LNCAP (cell line): ENCODE measurements around the gene ST3GAL6.

ENCODE experiments used
- TF ChIP-seq, protein P1 (sequence below): fragments of 450-650 bp; IDR thresholded peaks from 2 replicates; pipeline ENCODE4 v1.5.1; 2017; ENCODE audit warnings: mild to moderate bottlenecking

The ST3GAL6 gene

DNA sequence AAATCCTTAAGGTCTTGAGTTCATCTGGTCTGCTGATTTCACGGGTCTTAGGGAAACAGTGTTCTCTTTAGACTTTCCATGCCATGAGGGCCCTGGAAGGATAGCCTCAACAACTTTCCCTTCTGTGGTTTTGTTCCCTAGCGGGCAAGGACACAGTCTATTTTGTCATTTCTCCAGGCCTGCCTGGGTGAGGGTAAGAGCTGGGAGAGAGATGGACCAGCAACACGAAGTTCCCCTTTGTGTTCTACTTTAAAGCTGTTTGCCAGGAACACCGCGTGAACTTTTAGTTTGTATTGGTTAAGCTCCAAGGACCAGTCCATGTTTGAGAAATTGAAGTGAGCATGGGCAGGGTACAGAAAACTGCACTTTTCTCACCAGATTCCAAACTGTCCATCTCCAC, 20.9 kb downstream of the ST3GAL6 start:
- TF ChIP-seq, protein P1, sequence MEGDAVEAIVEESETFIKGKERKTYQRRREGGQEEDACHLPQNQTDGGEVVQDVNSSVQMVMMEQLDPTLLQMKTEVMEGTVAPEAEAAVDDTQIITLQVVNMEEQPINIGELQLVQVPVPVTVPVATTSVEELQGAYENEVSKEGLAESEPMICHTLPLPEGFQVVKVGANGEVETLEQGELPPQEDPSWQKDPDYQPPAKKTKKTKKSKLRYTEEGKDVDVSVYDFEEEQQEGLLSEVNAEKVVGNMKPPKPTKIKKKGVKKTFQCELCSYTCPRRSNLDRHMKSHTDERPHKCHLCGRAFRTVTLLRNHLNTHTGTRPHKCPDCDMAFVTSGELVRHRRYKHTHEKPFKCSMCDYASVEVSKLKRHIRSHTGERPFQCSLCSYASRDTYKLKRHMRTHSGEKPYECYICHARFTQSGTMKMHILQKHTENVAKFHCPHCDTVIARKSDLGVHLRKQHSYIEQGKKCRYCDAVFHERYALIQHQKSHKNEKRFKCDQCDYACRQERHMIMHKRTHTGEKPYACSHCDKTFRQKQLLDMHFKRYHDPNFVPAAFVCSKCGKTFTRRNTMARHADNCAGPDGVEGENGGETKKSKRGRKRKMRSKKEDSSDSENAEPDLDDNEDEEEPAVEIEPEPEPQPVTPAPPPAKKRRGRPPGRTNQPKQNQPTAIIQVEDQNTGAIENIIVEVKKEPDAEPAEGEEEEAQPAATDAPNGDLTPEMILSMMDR, result no peak

GRCh38 chr3:98784666-98785600, 21.8 kb downstream of the ST3GAL6 start:
- TF ChIP-seq, protein P1, result no peak

DNA sequence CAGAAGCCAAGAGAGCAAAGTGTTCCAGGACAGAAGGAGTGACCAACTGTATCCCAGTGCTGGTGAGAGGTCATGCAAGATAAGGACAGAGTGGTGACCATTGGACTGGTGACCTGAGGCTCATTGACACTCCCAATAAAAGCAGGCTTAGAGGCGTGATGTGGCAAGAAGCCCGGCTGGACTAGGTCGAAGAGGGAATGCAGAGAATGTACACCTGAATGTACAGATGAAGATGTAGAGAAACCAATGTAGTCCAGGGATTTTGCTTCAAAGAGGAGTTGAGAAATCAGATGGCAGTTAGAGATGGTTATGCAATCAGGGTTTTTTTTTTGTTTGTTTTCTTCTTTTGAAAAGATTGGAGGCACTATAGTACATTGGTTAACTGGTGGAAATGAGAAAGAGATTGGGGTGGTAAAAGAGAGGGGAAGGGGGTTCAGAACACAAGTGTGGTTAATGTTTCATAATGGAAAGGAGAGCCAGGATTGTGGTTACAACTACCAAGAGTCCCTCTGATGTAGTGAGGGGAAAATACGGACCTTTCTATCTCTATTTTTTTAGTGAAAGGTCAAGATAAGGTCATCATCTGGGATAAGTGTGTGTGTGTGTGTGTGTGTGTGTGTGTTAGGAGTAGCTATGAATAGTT, 23.3 kb downstream of the ST3GAL6 start:
- TF ChIP-seq, protein P1, result no peak

DNA sequence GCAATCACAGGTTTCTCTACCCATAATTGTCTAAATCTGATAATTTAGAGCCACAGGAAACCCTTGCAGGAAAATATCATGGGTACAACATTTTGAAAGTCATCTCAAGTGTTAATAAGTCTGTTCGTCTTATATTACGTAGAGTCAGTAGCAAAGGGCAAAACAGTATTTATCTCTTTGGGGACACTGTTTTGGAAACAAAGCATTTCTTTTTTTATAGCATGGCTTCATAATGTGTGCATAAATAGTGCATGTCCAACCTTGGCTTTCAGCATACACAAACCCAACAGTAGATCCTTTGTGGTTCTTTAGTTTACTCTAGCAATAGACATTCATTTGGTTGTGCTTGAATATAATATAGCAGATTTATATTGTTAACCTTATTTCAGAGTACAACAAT, 24.0 kb downstream of the ST3GAL6 start:
- TF ChIP-seq, protein P1, result no peak

DNA sequence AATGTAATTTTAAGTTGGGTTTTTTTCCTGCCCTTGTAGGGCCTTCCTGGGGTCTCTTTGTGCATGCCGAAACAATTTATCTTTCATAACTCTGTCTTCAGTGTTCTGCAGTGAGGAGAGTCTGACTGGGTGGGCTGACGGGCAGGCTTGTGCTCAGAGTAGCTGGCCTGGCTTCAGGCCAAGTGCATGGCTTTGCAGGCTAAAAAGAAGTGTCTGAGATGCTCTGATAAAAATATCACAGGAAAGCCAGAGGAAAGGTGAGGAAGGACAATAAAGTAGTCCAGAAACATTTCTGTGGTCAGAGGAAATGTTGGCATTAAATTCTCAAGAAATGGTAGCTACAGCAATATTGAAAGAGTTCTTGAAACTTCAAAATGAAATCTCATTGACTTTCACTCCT, 25.5 kb downstream of the ST3GAL6 start:
- TF ChIP-seq, protein P1, result no peak

GRCh38 chr3:98791341-98792325, 28.5 kb downstream of the ST3GAL6 start:
- TF ChIP-seq, protein P1, result no peak

DNA sequence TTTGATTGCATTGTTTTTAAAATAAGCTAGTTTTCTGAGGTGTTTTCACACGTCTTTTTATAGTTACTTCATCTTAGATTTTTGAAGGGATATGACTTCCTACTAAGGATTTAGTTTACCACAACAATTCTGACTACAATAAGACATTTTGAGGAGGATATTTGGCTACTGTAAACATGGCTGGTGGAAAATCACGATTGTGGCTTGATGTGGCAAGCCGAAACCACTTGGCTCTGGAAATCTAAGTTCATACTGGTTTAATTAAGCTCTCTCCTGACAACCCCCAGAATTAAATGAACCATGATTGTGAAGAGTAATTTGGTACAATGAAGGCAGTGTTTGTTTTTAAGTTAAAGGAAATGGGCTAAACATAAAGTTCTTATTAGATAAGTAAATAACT, 30.8 kb downstream of the ST3GAL6 start:
- TF ChIP-seq, protein P1, result no peak
